MV-4-11 (cell line): ENCODE data around the gene CCDC88C.
A peak's percentile ranks its signal among the peaks of the same experiment; 100 is the strongest.
"Not testable (repeated sequence)": the region's sequence is repeated elsewhere in the genome, so short reads cannot be mapped to it uniquely, and the experiment has no call there.

Experiments used
- DNase-seq: peaks from one replicate; lab custom pipeline; 2025; lab: John Stamatoyannopoulos, UW

The CCDC88C gene, protein sequence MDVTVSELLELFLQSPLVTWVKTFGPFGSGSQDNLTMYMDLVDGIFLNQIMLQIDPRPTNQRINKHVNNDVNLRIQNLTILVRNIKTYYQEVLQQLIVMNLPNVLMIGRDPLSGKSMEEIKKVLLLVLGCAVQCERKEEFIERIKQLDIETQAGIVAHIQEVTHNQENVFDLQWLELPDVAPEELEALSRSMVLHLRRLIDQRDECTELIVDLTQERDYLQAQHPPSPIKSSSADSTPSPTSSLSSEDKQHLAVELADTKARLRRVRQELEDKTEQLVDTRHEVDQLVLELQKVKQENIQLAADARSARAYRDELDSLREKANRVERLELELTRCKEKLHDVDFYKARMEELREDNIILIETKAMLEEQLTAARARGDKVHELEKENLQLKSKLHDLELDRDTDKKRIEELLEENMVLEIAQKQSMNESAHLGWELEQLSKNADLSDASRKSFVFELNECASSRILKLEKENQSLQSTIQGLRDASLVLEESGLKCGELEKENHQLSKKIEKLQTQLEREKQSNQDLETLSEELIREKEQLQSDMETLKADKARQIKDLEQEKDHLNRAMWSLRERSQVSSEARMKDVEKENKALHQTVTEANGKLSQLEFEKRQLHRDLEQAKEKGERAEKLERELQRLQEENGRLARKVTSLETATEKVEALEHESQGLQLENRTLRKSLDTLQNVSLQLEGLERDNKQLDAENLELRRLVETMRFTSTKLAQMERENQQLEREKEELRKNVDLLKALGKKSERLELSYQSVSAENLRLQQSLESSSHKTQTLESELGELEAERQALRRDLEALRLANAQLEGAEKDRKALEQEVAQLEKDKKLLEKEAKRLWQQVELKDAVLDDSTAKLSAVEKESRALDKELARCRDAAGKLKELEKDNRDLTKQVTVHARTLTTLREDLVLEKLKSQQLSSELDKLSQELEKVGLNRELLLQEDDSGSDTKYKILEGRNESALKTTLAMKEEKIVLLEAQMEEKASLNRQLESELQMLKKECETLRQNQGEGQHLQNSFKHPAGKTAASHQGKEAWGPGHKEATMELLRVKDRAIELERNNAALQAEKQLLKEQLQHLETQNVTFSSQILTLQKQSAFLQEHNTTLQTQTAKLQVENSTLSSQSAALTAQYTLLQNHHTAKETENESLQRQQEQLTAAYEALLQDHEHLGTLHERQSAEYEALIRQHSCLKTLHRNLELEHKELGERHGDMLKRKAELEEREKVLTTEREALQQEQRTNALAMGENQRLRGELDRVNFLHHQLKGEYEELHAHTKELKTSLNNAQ (N-terminal part only)

GRCh38 chr14:91417120-91417982, at the start of gene CCDC88C:
CCDC88C (minus strand) TSS chr14:91417820; CDS start chr14:91417690, 130 bp downstream.
- peak; percentile 42 for DNase-seq

GRCh38 chr14:91466192-91466591, 48.6 kb upstream of the CCDC88C start:
- no peak for DNase-seq

GRCh38 chr14:91464615-91465205, 47.1 kb upstream of the CCDC88C start:
- no peak for DNase-seq

DNA sequence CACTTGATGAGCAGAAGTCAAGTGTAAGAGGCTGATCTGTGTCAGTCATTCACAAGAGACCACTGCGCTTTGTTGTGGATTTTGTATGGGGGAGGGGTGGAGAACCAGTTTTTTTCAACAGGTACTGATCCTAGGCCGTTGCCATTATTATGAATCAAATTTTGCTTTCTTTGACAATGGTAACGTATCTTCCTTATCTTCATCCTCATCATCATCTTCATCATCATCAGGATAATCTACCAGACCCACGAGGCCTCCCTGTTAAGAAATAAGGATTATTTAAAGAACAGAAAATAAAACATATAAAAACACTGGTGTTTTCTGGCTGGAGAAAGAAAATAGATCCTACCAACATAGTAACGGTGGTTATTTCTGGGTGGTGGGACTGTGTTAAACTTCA, 41.0 kb upstream of the CCDC88C start:
- no peak for DNase-seq

GRCh38 chr14:91456283-91456682, 38.7 kb upstream of the CCDC88C start:
- DNase-seq, result no peak

DNA sequence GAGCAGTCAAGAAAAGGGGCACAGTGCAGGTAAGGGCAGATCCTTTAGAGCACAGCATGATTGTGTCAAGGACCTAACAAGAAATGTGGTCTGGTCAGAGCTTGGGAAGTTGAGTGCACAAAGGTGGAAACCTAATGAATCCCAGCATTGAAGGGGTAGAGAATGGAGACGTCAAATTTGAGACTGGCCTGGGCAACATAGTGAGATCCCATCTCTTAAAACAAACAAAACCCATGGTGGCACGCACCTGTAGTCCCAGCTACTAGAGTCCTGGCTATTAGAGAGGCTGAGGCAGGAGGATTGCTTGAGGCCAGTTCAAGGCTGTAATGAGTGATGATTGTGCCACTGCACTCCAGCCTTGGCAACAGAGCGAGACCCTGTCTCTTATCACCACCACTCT, 37.0 kb upstream of the CCDC88C start:
- no peak for DNase-seq

DNA sequence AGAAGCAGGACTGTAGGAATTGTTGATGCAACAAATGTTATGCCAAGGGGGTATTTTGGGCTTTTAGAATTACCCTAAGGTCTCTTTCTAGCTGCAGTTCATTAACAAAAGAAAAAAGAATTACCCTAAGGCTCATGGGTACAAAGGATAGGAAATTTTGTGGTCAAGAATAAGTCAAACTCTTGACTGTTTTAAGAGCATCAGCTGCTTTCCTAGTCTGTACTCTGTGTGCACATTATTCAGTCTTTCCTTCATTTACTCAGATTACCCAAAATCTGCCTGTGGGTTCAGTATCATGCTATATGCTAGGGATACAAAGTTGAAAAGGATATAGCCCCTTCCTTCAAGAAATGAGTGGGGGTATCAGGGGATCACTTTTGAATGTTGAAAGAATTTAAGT, 36.5 kb upstream of the CCDC88C start:
- DNase-seq, result no peak

- peak; percentile 9 for DNase-seq
Observed at GRCh38 chr14:91453744-91454143, 36.1 kb upstream of the CCDC88C start.

GRCh38 chr14:91444335-91445020, 26.9 kb upstream of the CCDC88C start:
- no peak for DNase-seq

DNA sequence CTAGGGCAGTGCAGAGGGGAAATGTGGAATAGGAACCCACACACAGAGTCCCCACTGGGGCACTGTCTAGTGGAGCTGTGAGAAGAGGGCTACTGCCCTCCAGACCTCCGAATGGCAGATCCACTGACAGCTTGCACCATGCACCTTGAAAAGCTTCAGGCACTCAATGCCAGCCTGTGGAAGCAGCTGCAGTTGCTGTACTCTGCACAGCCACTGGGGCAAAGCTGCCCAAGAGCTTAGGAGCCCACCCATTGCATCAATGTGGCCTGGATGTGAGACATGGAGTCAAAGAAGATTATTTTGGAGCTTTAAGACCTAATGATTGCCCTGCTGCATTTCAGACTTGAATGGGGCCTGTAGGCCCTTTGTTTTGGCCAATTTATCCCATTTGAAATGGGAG, 21.7 kb upstream of the CCDC88C start:
- no peak for DNase-seq

- no peak for DNase-seq
Observed at GRCh38 chr14:91438845-91439244, 21.2 kb upstream of the CCDC88C start.

GRCh38 chr14:91436266-91436665, 18.6 kb upstream of the CCDC88C start:
- DNase-seq, result not testable (repeated sequence)

- DNase-seq, result no peak
Observed at GRCh38 chr14:91429385-91429784, 11.8 kb upstream of the CCDC88C start.

DNA sequence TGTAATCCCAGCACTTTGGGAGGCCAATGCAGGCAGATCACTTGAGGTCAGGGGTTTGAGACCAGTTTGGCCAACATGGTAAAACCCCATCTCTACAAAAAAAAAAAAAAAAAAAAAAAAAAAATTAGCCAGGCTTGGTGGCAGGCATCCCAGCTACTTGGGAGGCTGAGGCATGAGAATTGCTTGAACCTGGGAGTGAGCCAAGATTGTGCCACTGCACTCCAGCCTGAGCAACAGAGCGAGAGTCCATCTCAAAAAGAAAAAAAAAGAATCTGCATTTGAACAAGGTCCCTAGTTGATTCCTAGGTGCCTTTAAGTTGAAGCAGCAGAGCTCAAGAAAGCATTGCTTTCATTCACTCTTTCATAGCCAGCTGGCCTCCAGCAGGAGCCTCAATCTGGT, 11.3 kb upstream of the CCDC88C start:
- DNase-seq, result not testable (repeated sequence)

DNA sequence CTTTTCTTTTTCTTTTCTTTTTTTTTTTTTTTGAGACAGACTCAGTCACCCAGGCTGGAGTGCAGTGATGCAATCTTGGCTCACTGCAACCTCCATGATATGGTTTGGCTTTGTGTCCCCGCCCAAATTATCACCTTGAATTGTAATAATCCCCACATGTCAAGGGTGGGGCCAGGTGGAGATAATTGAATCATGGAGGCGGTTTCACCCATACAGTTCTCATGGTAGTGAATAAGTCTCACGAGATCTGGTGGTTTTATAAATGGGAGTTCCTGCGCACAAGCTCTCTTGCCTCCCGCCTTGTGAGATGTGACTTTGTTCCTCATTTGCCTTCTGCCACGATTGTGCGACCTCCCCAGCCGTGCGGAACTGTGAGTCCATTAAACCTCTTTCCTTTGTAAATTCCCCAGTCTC, 7.9 kb upstream of the CCDC88C start:
- peak; percentile 66 for DNase-seq

DNA sequence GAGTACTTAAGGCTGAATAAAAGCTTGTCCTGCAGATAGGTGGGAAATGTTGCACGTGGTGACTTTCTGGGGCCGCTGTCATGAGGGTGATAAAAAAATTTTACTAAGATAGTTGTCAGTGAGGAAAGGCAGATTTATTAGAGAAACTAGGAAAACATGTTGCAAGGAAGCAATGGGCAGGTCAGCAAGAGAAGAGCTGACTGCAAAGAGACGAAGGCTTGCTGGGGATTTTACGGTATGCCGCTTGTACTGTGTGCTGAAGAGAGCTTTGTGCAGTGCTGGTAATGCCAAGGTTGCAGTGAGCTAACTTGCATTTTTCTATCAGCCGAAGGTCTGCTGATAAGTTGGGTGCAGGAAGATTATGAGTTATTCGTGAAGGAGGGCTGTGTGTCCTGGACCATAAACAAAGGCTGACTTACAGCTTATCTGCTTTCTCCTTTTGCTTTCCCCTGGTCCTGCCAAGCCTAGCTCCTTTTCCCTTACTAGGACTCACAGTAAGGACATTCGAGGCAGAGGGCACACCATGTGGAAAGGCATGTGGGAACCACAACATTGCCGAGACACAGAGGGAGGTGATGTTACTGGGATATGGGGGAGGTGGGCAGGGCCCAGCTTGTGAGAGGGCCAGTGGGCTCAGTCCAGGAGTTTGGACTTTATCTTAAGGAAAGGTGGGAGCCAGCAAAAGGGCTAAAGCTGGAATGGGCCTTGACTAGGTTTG, 7.4 kb upstream of the CCDC88C start:
- no peak for DNase-seq

DNA sequence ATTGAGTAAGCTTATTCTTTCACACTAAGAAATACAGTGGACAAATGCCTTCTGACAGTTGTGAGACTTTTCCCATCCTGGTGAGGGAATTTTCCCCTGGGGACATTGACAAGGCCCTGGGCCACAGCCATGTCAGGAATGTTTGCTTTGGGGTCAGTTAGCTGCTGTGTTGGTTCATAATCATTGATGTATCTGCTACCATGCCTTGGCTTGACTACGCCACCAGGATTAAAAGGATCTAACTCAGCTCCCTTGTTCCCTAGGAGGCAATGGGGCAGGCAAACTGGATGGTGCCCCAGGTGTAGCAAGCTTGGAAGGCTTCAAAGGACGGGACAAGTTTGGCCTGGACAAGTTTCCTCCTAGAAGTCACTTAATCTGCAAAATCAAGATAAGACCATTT, 3.1 kb upstream of the CCDC88C start:
- DNase-seq, result no peak

DNA sequence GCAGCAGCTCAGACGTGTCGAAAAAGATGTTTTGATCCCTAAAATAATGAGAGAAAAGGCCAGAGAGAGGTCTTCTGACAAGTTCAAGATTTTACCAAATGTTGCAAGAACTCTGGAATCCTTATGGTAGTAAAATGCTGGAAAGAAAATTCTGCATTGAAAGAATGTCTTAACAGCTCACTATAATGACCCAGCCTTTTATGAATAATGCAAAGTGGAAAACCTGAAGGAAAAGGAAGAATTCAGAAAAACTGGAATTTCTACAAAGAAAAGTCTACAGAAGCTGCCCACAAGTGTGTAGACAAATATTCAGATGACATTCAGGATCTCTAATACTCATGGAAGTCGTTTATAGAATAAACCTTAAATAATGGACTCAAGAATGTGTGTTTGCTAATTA, 1.8 kb upstream of the CCDC88C start:
- DNase-seq, result no peak

DNA sequence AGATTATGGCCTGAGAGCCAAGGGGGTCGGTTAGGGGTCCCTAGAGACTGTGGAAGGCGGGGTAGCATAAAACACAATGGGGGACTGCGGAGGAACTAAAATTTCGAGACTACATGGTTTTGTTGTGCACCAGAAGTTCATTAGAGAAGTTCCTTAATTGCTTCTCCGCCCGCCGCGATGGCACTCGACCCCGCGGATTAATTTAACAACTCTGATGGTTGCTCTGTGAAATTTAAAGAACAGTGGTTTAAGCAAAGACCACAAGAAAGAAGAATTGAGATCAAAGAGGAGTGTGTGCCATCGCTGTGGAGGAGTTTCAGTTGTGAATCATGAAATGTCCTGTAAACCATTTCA, 1.4 kb upstream of the CCDC88C start:
- peak; percentile 88 for DNase-seq
